ENCODE data around the gene JADE2. TPM values are rescaled to one million over a fixed set of nuclear protein-coding genes. Genes with fewer than 3 reads are reported as not detected.

Gene JADE2
- total RNA-seq, 2 donors from 2014 or later = 28.0 to 41.0 TPM

DNA sequence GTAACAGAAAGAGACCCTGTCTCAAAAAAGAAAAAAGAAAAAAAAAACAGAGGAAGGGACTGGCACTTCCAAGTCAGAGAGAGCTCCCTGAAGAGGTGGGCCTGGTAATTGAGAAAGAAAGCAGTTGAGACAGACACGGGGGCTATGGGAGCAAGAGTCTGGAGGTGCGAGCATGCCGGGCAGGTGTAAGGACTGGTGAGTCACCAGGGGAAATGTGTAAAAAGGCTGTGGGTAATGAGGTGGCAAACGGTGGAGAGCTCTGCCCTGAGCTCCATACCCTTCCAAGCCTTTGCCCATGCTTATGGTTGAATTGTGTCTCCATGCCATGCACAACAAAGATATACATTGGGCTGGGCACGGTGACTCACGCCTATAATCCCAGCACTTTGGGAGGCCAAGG, 18.0 kb upstream of the JADE2 start:
- peak in 1 of 4 donors; percentile 1 for DNase-seq
- peaks cover 95% of the 10 kb centered on the region for H3K4me1 ChIP-seq
- TF ChIP-seq POLR2A (IDR thresholded peaks at IDR 0.05) = no peak
- TF ChIP-seq, protein P1, sequence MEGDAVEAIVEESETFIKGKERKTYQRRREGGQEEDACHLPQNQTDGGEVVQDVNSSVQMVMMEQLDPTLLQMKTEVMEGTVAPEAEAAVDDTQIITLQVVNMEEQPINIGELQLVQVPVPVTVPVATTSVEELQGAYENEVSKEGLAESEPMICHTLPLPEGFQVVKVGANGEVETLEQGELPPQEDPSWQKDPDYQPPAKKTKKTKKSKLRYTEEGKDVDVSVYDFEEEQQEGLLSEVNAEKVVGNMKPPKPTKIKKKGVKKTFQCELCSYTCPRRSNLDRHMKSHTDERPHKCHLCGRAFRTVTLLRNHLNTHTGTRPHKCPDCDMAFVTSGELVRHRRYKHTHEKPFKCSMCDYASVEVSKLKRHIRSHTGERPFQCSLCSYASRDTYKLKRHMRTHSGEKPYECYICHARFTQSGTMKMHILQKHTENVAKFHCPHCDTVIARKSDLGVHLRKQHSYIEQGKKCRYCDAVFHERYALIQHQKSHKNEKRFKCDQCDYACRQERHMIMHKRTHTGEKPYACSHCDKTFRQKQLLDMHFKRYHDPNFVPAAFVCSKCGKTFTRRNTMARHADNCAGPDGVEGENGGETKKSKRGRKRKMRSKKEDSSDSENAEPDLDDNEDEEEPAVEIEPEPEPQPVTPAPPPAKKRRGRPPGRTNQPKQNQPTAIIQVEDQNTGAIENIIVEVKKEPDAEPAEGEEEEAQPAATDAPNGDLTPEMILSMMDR (IDR thresholded peaks at IDR 0.05) = no peak
- no peak overlapping the region for H3K4me3 ChIP-seq
- ATAC-seq = no peak
- intact Hi-C loops (cut with DNase I) = no loop called here
- no peaks in the 10 kb centered on the region for H3K9me3 ChIP-seq
- no peaks in the 10 kb centered on the region for H3K27me3 ChIP-seq
- H3K27ac ChIP-seq = peak overlapping the region in 2 of 4 donors; percentile 77 to 82
- no peaks in the 10 kb centered on the region for H3K36me3 ChIP-seq (replicated peaks in 1 of 2; ENCODE audit: insufficient read depth in 1 of 2, low read depth in 2 of 2)
- 85 to 86% methylated on average over 6 of the region's 6 CpGs for WGBS, 2 donors

DNA sequence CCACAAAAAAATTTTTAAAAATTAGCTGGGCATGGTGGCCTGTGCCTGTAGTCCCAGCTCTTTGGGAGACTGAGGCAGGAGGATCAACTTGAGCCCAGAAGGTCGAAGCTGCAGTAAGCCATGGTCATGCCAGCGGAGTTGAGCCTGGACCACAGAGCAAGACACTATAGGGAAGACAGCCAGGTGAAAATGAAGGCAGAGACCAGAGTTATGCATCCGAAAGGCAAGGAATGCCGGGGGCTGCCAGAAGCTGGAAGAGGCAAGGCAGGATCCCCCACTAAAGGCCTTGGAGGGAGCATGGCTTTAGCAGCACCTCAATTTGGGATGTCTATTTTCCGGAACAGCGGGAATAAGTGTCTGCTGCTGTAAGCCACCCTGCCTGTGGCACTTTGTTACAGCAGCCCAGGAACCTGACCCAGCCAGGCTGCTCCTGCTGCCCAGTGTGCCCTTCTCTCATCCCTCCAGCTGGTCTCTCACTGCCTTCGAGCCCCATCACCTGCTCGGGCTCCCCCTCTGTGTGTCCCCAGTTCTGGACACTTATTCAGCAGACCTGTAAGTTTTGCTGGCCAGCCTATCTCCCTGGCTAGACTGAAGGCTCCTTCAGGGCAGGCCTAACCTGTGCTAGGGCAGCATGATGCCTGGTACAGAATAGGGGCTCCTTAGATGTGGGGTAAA, 16.8 kb upstream of the JADE2 start:
- 92 to 95% methylated on average over 8 of the region's 8 CpGs for WGBS, 2 donors
- DNase-seq (peak in 1 of 4 donors; percentile 1), ATAC-seq (no peak)
- peak overlapping the region in 3 of 4 donors; percentile 67 to 87 (median 72) for H3K27ac ChIP-seq
- no peak overlapping the region for H3K4me3 ChIP-seq
- H3K4me1 ChIP-seq = peaks cover 91% of the 10 kb centered on the region
- no peaks in the 10 kb centered on the region for H3K36me3 ChIP-seq (replicated peaks in 1 of 2; ENCODE audit: insufficient read depth in 1 of 2, low read depth in 2 of 2)
- no peaks in the 10 kb centered on the region for H3K9me3 ChIP-seq
- no peaks in the 10 kb centered on the region for H3K27me3 ChIP-seq
- intact Hi-C loops (cut with DNase I) = no loop called here
- TF ChIP-seq, protein P1 (IDR thresholded peaks at IDR 0.05) = no peak
- no peak for TF ChIP-seq POLR2A (IDR thresholded peaks at IDR 0.05)

DNA sequence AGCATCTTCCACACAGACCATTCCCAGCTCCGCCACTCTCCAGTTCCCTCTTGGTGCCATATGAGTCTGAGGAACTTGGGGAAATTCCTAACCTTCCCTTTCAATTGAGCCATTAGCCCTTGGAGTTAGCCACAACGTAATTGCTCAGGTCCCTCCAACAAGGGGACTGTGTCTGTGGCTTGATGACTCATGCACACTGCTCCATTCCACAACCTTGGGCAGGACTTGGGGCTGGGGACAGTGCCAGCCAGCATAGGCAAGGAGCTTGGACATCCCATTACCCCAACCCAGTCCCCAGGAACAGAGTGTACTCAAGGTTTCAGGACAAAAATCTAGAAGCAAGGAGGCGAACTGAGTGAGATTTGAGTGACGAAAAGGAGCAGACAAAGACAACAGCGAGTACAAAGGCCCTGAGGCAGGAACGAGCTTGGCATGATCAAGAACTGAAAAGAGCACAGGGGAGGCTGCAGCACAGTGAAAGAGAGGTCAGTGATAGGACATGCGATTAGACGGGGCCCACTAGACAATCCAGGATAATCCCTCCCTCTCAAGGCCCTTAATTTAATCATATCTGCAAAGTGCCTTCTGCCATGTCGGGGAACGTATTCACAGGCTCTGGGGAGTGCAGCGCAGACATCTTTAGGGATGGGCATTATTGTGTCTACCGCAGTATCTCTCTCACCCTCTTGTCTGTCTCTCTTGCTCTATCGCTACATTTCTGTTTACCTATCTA, 16.0 kb upstream of the JADE2 start:
- ATAC-seq = peak; percentile 23
- DNase-seq = peak; percentile 66 to 94 (median 76)
- no peak for TF ChIP-seq POLR2A (IDR thresholded peaks at IDR 0.05)
- TF ChIP-seq, protein P1 (IDR thresholded peaks at IDR 0.05) = no peak
- intact Hi-C loops (cut with DNase I) = loop anchor here (10.0 kb wide), 1 partner anchor 95 kb away; the partner anchor contains the start of gene CDKN2AIPNL
- H3K9me3 ChIP-seq = no peaks in the 10 kb centered on the region
- no peaks in the 10 kb centered on the region for H3K27me3 ChIP-seq
- peaks cover 83% of the 10 kb centered on the region for H3K4me1 ChIP-seq
- no peak overlapping the region for H3K4me3 ChIP-seq
- H3K36me3 ChIP-seq (replicated peaks in 1 of 2; ENCODE audit: insufficient read depth in 1 of 2, low read depth in 2 of 2) = no peaks in the 10 kb centered on the region
- WGBS, 2 donors = 87% methylated on average over 13 of the region's 13 CpGs
- H3K27ac ChIP-seq = peak overlapping the region in 3 of 4 donors; percentile 67 to 87 (median 72)

DNA sequence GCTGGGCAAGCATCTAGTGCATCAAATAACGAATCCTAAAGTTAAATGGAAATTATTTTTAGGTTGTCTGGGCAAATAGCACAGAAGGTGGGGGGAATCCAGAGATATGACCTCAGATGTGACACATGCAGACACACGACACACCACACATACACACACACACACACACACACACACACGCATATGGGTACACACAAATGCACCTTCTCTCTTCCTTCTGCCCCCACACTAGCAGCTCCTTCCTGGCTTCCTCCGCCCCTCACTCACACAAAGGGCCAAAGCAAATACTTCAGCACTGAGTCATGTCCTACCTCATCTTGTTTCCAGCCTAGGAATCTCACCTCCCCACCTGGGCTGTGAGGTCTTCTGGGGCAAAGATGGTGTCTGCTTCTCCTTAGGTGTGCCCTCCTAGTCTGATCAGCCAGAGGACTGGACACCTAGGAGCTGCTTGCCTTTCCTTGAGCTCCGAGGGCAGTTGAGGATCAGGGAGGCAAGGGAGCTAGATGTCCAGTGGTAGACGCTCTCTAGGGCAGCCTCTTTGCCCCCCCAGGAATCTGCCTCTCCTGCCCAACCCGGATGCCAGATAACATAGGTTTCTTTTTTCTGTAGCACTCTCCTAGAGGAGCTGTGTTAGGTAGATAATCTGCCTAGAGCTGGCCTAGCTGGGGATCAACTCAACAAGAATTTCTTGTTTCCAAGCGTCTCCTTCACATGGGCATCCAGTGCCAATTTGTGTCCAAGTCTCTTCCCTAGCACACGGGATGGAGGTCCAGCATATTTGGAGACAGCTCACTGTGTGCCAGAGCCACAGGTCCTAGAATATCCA, 14.3 kb upstream of the JADE2 start:
- H3K4me3 ChIP-seq = no peak overlapping the region
- H3K27me3 ChIP-seq = no peaks in the 10 kb centered on the region
- ATAC-seq (peak; percentile 29), DNase-seq (peak; percentile 38 to 70 (median 52))
- WGBS, 2 donors = 34 to 55% methylated on average over 7 to 9 of the region's 9 CpGs
- H3K27ac ChIP-seq = peak overlapping the region; percentile 82 to 89 (median 84)
- no peaks in the 10 kb centered on the region for H3K9me3 ChIP-seq
- intact Hi-C loops (cut with DNase I) = loop anchor here (10.0 kb wide), 1 partner anchor 96 kb away; the partner anchor contains the start of gene CDKN2AIPNL
- TF ChIP-seq, protein P1 (IDR thresholded peaks at IDR 0.05) = no peak
- no peak for TF ChIP-seq POLR2A (IDR thresholded peaks at IDR 0.05)
- H3K36me3 ChIP-seq (replicated peaks in 1 of 2; ENCODE audit: insufficient read depth in 1 of 2, low read depth in 2 of 2) = no peaks in the 10 kb centered on the region
- H3K4me1 ChIP-seq = peaks cover 67% of the 10 kb centered on the region
